GDM1 (cell line): ENCODE data around the gene OAF.
"Not testable (repeated sequence)": the region's sequence is repeated elsewhere in the genome, so short reads cannot be mapped to it uniquely, and the experiment has no call there.

ENCODE experiments used
- DNase-seq: peaks from one replicate; lab custom pipeline; 2025; lab: John Stamatoyannopoulos, UW

Gene OAF

GRCh38 chr11:120210626-120211521 lies at the start of gene OAF:
Gene OAF, plus strand, starts transcription at chr11:120211032. Its CDS starts 248 bp downstream, at chr11:120211280.
- peak; percentile 73 for DNase-seq

GRCh38 chr11:120167659-120168058 lies 43.2 kb upstream of the OAF start:
- DNase-seq: no peak

- no peak for DNase-seq
These were observed 42.5 kb upstream of the OAF start for GRCh38 chr11:120168108-120168959.

- peak; percentile 68 for DNase-seq
These were observed 41.7 kb upstream of the OAF start for GRCh38 chr11:120168960-120169681.

- DNase-seq: no peak
These were observed 40.7 kb upstream of the OAF start for GRCh38 chr11:120169981-120170698.

GRCh38 chr11:120170741-120171261 lies 40.0 kb upstream of the OAF start:
- no peak for DNase-seq

GRCh38 chr11:120172054-120172911 lies 38.5 kb upstream of the OAF start:
- DNase-seq: peak; percentile 53

- DNase-seq: no peak
These were observed 37.7 kb upstream of the OAF start for GRCh38 chr11:120173019-120173705.

GRCh38 chr11:120173807-120174206 lies 37.0 kb upstream of the OAF start:
- no peak for DNase-seq

- no peak for DNase-seq
These were observed 36.0 kb upstream of the OAF start for GRCh38 chr11:120174866-120175265.

- DNase-seq: no peak
These were observed 32.2 kb upstream of the OAF start for GRCh38 chr11:120178561-120179056.

GRCh38 chr11:120179057-120179672 lies 31.7 kb upstream of the OAF start:
- DNase-seq: no peak

GRCh38 chr11:120180063-120180462 lies 30.8 kb upstream of the OAF start:
- not testable (repeated sequence) for DNase-seq

- no peak for DNase-seq
These were observed 30.1 kb upstream of the OAF start for GRCh38 chr11:120180551-120181232.

- no peak for DNase-seq
These were observed 29.4 kb upstream of the OAF start for GRCh38 chr11:120181376-120181975.

GRCh38 chr11:120182372-120182771 lies 28.5 kb upstream of the OAF start:
- no peak for DNase-seq

- DNase-seq: no peak
These were observed 27.9 kb upstream of the OAF start for GRCh38 chr11:120182790-120183491.
